Measurements from ENCODE around the gene PLXDC2.

Gene PLXDC2

DNA sequence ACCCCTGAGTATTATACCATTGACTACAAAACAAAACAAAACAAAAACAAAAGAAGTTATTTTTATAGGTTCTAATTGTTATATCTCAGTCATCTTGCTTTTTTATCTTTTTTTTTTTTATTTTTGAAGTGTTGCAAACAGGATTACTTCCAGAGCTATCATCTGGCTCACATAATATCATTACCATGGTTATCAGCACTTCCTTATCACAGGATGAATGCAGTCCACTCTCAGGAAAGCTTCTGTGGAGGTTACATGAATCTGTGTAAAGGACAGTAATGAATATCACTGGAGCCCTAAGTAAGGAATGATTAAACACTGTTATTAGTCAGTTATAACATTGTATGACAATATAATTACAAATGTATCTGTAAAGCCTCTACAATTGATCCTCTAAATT, 451.5 kb downstream of the PLXDC2 start:
- no peak overlapping the region for H3K27ac ChIP-seq
- H3K27me3 ChIP-seq (replicated peaks) = no peaks in the 10 kb centered on the region
- in situ Hi-C loops (cut with HindIII; ENCODE audit: low pct_ligation_motif_present, low sequenced_read_pairs) = no loop called here
- H3K36me3 ChIP-seq (replicated peaks) = no peaks in the 10 kb centered on the region
- H3K4me3 ChIP-seq (ENCODE audit: low read depth, low read length) = no peak overlapping the region
- DNase-seq = no peak
- TF ChIP-seq, protein P1, sequence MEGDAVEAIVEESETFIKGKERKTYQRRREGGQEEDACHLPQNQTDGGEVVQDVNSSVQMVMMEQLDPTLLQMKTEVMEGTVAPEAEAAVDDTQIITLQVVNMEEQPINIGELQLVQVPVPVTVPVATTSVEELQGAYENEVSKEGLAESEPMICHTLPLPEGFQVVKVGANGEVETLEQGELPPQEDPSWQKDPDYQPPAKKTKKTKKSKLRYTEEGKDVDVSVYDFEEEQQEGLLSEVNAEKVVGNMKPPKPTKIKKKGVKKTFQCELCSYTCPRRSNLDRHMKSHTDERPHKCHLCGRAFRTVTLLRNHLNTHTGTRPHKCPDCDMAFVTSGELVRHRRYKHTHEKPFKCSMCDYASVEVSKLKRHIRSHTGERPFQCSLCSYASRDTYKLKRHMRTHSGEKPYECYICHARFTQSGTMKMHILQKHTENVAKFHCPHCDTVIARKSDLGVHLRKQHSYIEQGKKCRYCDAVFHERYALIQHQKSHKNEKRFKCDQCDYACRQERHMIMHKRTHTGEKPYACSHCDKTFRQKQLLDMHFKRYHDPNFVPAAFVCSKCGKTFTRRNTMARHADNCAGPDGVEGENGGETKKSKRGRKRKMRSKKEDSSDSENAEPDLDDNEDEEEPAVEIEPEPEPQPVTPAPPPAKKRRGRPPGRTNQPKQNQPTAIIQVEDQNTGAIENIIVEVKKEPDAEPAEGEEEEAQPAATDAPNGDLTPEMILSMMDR (IDR thresholded peaks at IDR 0.05; ENCODE audit: low read depth, low read length, missing control alignments) = no peak

DNA sequence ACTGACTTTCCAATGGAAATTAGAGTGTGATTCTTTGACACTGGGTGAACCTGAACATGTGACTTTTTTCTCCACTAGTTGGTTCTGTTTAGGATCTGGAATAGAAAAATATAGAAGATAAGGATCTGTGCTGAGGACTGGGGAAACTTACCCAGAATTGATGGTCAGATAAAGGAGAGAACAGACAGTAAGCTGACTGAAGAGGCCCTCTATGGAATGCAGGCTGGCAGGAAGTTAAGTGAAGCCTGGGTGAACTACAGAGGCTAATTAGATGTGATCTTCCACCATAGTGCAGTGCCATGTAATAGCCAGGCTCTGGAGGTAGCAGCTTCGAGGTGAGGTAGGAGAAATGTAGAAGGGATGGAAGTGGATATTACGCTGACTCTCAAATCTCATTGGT, 455.3 kb downstream of the PLXDC2 start:
- TF ChIP-seq, protein P1 (IDR thresholded peaks at IDR 0.05; ENCODE audit: low read depth, low read length, missing control alignments) = no peak
- no peak for DNase-seq
- Histone ChIP-seq H3K27ac (no peak overlapping the region), H3K36me3 (replicated peaks) (no peaks in the 10 kb centered on the region), H3K27me3 (replicated peaks) (no peaks in the 10 kb centered on the region), H3K4me3 (ENCODE audit: low read depth, low read length) (no peak overlapping the region)
- in situ Hi-C loops (cut with HindIII; ENCODE audit: low pct_ligation_motif_present, low sequenced_read_pairs) = no loop called here

DNA sequence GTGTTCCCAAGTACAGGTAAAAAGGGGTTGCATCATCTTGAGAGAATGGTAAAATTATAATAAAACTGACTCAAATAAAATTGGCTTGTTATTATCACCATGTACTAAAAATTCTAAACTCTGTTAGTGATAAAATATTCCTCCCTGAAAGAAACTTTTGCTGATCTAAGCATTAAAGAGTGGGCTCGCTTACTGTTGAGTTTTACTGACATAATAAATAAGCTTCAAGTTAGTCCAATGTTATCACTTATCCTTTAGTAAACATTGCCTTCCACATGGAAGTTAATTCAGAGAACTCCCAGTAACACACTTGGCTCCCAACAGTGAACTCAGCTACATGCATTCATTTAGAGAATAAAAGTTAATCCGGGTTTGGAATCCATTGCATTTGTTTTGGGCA, 456.4 kb downstream of the PLXDC2 start:
- in situ Hi-C loops (cut with HindIII; ENCODE audit: low pct_ligation_motif_present, low sequenced_read_pairs) = no loop called here
- Histone ChIP-seq H3K36me3 (replicated peaks) (no peaks in the 10 kb centered on the region), H3K27ac (no peak overlapping the region), H3K27me3 (replicated peaks) (no peaks in the 10 kb centered on the region), H3K4me3 (ENCODE audit: low read depth, low read length) (no peak overlapping the region)
- no peak for DNase-seq
- TF ChIP-seq, protein P1 (IDR thresholded peaks at IDR 0.05; ENCODE audit: low read depth, low read length, missing control alignments) = no peak

DNA sequence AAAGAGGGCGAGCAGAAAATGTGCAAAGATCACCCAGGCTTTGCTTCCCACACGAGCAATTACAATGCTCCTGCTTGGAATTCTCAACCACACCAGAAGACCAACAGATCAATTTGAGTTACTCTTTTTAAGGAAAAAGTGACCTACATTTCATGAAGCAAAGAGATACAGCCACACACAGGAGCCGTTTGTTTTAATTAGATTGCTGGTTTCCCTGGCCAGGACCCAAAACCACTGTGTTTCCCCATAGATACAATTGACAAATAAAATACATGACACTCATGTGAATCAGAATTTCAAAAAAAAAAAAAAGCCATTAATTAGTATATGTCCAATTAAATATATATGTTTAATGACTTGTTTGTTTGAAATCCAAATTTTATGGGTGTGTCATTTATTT, 458.3 kb downstream of the PLXDC2 start:
- DNase-seq = no peak
- H3K27ac ChIP-seq = no peak overlapping the region
- no peaks in the 10 kb centered on the region for H3K36me3 ChIP-seq (replicated peaks)
- H3K4me3 ChIP-seq (ENCODE audit: low read depth, low read length) = no peak overlapping the region
- TF ChIP-seq, protein P1 (IDR thresholded peaks at IDR 0.05; ENCODE audit: low read depth, low read length, missing control alignments) = no peak
- in situ Hi-C loops (cut with HindIII; ENCODE audit: low pct_ligation_motif_present, low sequenced_read_pairs) = no loop called here
- no peaks in the 10 kb centered on the region for H3K27me3 ChIP-seq (replicated peaks)

DNA sequence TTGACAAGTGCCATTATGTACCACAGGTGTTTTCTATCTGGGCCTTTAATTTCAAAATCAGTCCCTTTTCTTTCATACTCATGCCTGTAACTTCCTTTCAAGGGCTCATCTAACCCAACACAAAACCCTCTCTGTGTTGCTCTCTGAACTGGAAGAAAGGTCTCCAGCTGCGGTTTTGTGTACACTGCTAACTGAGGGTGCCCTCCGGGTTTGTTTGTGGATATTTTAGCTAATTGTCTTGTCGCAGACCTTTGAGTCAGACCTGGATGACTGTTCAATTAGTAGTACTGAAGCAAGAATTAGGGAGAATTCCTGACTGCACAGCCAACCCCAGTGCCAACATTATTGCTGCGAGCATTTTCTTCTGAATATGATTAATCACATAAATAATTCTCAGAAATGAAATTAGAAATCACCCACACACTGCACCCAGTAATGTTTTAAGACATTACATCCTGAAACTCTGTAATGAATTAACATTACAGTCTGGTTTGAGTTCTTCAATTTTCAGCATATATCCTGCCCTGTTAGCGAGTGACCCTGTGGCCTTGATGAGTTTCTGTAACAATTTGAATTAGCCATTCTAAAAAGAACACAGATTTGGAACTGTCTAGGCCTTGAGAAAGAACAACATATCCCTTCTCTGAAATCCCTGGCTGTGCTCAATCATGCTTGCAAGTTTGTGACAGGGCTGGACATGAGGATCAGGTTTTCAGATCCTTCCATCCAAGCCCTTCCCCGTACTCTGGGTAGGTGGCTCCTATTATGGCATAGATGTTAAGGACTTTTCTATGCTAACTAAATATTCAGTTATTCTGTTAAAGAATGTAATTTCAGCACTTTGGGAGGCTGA, 460.1 kb downstream of the PLXDC2 start:
- Histone ChIP-seq H3K36me3 (replicated peaks) (no peaks in the 10 kb centered on the region), H3K27ac (no peak overlapping the region), H3K27me3 (replicated peaks) (no peaks in the 10 kb centered on the region), H3K4me3 (ENCODE audit: low read depth, low read length) (no peak overlapping the region)
- TF ChIP-seq, protein P1 (IDR thresholded peaks at IDR 0.05; ENCODE audit: low read depth, low read length, missing control alignments) = no peak
- in situ Hi-C loops (cut with HindIII; ENCODE audit: low pct_ligation_motif_present, low sequenced_read_pairs) = no loop called here
- no peak for DNase-seq

DNA sequence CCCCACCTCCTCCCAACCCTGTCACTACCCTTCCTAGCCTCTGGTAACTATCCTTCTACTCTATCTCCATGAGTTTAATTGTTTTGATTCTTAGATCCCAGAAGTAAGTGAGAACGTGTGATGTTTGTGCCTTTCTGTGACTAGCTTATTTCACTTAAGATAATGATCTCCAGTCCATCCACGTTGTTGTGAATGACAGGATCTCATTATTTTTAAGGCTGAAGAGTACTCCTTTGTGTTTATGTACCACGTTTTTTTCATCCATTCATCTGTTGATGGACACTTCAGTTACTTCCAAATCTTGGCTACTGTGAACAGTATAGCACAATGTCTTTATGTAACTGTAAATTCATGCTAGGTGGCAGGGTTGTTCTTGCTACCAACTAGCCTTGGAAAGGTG, 461.6 kb downstream of the PLXDC2 start:
- Histone ChIP-seq H3K27me3 (replicated peaks) (no peaks in the 10 kb centered on the region), H3K36me3 (replicated peaks) (no peaks in the 10 kb centered on the region), H3K4me3 (ENCODE audit: low read depth, low read length) (no peak overlapping the region), H3K27ac (no peak overlapping the region)
- no peak for DNase-seq
- TF ChIP-seq, protein P1 (IDR thresholded peaks at IDR 0.05; ENCODE audit: low read depth, low read length, missing control alignments) = no peak
- in situ Hi-C loops (cut with HindIII; ENCODE audit: low pct_ligation_motif_present, low sequenced_read_pairs) = no loop called here
